H1 (cell line): ENCODE data around the gene BEST2. TPM values are rescaled to one million over a fixed set of nuclear protein-coding genes. Genes with fewer than 3 reads are reported as not detected.

Experiments
- RAD21 ChIP-seq, 2 experiments: IDR thresholded peaks in 1 of 2; conservative IDR thresholded peaks in 1 of 2; 2 replicates each; pipeline ENCODE4 v1.6.1; 2011; ENCODE audit warnings: low read depth in 2 of 2, low read length in 2 of 2, improper control_type of control experiment in 1 of 2, inconsistent platforms in 1 of 2, mild to moderate bottlenecking in 1 of 2, moderate library complexity in 1 of 2
- RBBP5 ChIP-seq: IDR thresholded peaks from 2 replicates; pipeline ENCODE4 v1.7.1; 2012; ENCODE audit warnings: low read depth, mild to moderate bottlenecking, inconsistent platforms, low read length, moderate library complexity, borderline replicate concordance
- polyA plus RNA-seq, 7 experiments: library from polyadenylated mRNA; depleted of rRNA in 3 of 7; stranded (reverse) in 5 of 7; unstranded in 2 of 7; fragments of >200 nt in 5 of 7; fragments of 200-250 nt in 2 of 7; gene quantifications; 1 replicate in 5 of 7; 2 replicates in 1 of 7; 4 replicates in 1 of 7; pipeline versions ENCODE4 v1.2.1 to v1.2.3, GENCODE V29; 2011 to 2013; ENCODE audit warnings: missing spikeins in 2 of 7, mixed read lengths in 2 of 7
- total RNA-seq: library from RNA; stranded (reverse); fragmentation: NEBNext Ultra II Directional; extraction: Animal tissue kit (Norgen Biotek cat#: 25700); gene quantifications from 2 replicates; pipeline ENCODE4 v1.2.1, GENCODE V29; 2021

Gene BEST2
- total and polyA plus RNA-seq, 2 of the 8 experiments (the other 6 are each of a cell fraction or from before 2014, with no cell fraction given), result 4.6 to 7.3 TPM

DNA sequence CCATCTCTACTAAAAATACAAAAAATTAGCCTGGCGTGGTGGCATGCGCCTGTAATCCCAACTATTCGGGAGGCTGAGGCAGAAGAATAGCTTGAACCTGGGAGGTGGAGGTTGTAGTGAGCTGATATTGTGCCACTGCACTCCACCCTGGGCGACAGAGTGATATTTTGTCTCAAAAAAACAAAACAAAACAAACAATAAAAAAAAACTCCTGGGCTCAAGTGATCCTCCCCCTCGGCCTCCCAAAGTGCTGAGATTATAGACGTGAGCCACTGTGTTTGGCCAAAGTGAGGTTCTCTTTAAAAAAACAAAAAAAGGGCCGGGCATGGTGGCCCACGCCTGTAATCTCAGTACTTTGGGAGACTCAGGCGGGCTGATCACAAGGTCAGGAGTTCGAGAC lies 35.9 kb downstream of the BEST2 start (continued):
- no peak for TF ChIP-seq RBBP5
- TF ChIP-seq RAD21 (IDR thresholded peaks at IDR 0.05 in 1 of 2, conservative IDR thresholded peaks at IDR 0.05 in 1 of 2; ENCODE audit: low read depth in 2 of 2, low read length in 2 of 2), result no peak
